ENCODE measurements around the gene SMARCC2.
A peak's percentile ranks its signal among the peaks of the same experiment; 100 is the strongest.

SMARCC2 gene

DNA sequence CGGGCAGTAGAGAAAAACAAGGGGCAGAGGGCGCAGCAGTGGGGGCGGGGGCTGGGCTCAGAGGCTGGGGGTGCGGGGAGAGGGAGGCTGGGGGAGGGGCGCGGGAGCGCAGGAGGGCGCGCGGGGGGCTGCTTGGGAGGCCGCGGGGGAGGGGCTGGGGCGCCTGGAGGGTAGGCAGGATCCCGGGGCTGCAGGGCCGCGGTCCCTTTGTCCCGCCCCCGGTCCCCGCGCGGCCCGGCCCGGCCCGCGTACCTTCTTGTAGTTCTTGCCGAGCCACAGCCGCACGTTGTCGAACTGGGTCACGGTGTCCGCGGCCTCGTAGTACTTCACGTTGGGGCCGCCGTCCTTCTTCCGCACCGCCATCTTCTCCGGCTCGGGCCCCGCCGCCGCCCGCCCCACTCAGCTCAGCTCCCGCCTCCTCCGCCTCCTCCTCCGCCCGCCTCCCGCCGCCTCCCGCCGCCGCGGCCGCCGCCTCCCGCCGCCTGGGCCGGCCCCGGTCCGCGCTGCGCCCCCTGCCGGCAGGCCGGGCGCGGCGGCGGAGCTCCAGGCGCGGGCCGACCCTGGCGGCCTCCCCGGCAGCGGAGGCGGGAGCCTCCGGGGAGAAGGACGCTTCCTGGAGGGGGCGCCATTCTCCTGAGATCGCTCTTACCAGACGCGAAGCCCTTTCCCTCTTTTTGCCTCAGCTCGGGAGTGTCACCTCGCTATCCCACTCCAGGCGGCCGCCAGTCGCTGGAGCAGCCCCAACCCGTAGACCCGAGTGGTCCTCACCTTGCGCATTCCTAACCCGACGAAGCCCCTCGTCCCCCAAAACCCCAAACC lies at the start of gene SMARCC2:
Gene SMARCC2, minus strand, starts transcription at position 385 of the 819 bp plus-strand sequence. Its CDS starts 22 bp downstream, at position 363.
- DNase-seq (ENCODE audit: low read depth in 2 of 2): peak; percentile 89 to 91
- TF ChIP-seq, protein P1, sequence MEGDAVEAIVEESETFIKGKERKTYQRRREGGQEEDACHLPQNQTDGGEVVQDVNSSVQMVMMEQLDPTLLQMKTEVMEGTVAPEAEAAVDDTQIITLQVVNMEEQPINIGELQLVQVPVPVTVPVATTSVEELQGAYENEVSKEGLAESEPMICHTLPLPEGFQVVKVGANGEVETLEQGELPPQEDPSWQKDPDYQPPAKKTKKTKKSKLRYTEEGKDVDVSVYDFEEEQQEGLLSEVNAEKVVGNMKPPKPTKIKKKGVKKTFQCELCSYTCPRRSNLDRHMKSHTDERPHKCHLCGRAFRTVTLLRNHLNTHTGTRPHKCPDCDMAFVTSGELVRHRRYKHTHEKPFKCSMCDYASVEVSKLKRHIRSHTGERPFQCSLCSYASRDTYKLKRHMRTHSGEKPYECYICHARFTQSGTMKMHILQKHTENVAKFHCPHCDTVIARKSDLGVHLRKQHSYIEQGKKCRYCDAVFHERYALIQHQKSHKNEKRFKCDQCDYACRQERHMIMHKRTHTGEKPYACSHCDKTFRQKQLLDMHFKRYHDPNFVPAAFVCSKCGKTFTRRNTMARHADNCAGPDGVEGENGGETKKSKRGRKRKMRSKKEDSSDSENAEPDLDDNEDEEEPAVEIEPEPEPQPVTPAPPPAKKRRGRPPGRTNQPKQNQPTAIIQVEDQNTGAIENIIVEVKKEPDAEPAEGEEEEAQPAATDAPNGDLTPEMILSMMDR (IDR thresholded peaks at IDR 0.05; ENCODE audit: low read depth, low read length): peak; percentile 56
- H3K4me3 ChIP-seq (replicated peaks in 1 of 2; ENCODE audit: low read depth in 2 of 2, low read length in 2 of 2): peak within 1 kb of the TSS; percentile 78 to 88

- no peak overlapping the region for H3K4me3 ChIP-seq (replicated peaks in 1 of 2; ENCODE audit: low read depth in 2 of 2, low read length in 2 of 2)
- DNase-seq (ENCODE audit: low read depth in 2 of 2): no peak
- TF ChIP-seq, protein P1 (IDR thresholded peaks at IDR 0.05; ENCODE audit: low read depth, low read length): no peak
Observed at GRCh38 chr12:56237552-56237951, 48.3 kb upstream of the SMARCC2 start.

DNA sequence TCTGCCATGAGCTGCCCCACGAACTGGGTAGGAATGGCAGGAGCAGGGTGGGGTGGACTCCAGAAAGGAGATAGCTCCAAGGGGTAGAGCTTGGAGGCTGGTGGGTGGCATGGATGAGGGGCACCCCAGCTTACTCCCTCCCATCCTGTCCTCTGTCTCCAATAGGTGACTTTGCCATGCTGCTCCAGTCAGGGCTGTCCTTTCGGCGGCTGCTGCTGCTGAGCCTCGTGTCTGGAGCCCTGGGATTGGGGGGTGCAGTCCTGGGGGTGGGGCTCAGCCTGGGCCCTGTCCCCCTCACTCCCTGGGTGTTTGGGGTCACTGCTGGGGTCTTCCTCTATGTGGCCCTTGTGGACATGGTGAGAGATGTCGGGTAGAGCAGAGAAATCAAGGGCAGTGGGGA lies 47.7 kb upstream of the SMARCC2 start:
- H3K4me3 ChIP-seq (replicated peaks in 1 of 2; ENCODE audit: low read depth in 2 of 2, low read length in 2 of 2): no peak overlapping the region
- TF ChIP-seq, protein P1 (IDR thresholded peaks at IDR 0.05; ENCODE audit: low read depth, low read length): no peak
- DNase-seq (ENCODE audit: low read depth in 2 of 2): no peak

- no peak for DNase-seq (ENCODE audit: low read depth in 2 of 2)
- H3K4me3 ChIP-seq (replicated peaks in 1 of 2; ENCODE audit: low read depth in 2 of 2, low read length in 2 of 2): no peak overlapping the region
- TF ChIP-seq, protein P1 (IDR thresholded peaks at IDR 0.05; ENCODE audit: low read depth, low read length): no peak
Observed at GRCh38 chr12:56236091-56236490, 46.8 kb upstream of the SMARCC2 start.

GRCh38 chr12:56234746-56235436 lies 45.6 kb upstream of the SMARCC2 start:
- TF ChIP-seq, protein P1 (IDR thresholded peaks at IDR 0.05; ENCODE audit: low read depth, low read length): no peak
- no peak overlapping the region for H3K4me3 ChIP-seq (replicated peaks in 1 of 2; ENCODE audit: low read depth in 2 of 2, low read length in 2 of 2)
- no peak for DNase-seq (ENCODE audit: low read depth in 2 of 2)

DNA sequence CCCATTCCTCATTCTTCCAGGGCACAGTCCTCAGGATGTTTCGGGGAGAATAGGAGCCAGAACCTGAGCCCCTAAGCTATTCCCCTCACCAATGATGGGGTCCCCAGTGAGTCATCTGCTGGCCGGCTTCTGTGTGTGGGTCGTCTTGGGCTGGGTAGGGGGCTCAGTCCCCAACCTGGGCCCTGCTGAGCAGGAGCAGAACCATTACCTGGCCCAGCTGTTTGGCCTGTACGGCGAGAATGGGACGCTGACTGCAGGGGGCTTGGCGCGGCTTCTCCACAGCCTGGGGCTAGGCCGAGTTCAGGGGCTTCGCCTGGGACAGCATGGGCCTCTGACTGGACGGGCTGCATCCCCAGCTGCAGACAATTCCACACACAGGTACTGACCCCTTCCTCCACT lies 41.9 kb upstream of the SMARCC2 start:
- H3K4me3 ChIP-seq (replicated peaks in 1 of 2; ENCODE audit: low read depth in 2 of 2, low read length in 2 of 2): no peak overlapping the region
- TF ChIP-seq, protein P1 (IDR thresholded peaks at IDR 0.05; ENCODE audit: low read depth, low read length): no peak
- no peak for DNase-seq (ENCODE audit: low read depth in 2 of 2)

Measured in cardiac fibroblast (primary cell).